Measurements from ENCODE around the gene YWHAG. TPM values are rescaled to one million over a fixed set of nuclear protein-coding genes. Genes with fewer than 3 reads are reported as not detected.

The YWHAG gene
- total RNA-seq, 1 experiment from 2014 or later: 192 TPM

- DNase-seq (ENCODE audit: low spot score) (no peak), ATAC-seq (no peak)
- Mint-ChIP-seq H3K27ac (peak overlapping the region; percentile 28; the same call in 1 of the 2 replicates), H3K4me3 (no peak overlapping the region), H3K9me3 (no peaks in the 10 kb centered on the region), H3K27me3 (ENCODE audit: low read depth) (peaks cover 11% of the 10 kb centered on the region), H3K4me1 (peaks cover 11% of the 10 kb centered on the region; the same call in 1 of the 2 replicates), H3K36me3 (no peaks in the 10 kb centered on the region)
- ChIA-PET CTCF (no interaction called here), POLR2A (no interaction called here)
- TF ChIP-seq NR3C1 (CRISPR knock-in tag; conservative IDR thresholded peaks at IDR 0.05; ENCODE audit: low read depth) (no peak), ZBTB43 (CRISPR knock-in tag; IDR thresholded peaks at IDR 0.05) (no peak), SP1 (CRISPR knock-in tag; conservative IDR thresholded peaks at IDR 0.05) (no peak), RORB (CRISPR knock-in tag; IDR thresholded peaks at IDR 0.05) (no peak), FOXJ3 (CRISPR knock-in tag; IDR thresholded peaks at IDR 0.05; ENCODE audit: borderline replicate concordance) (no peak), MYBL2 (CRISPR knock-in tag; IDR thresholded peaks at IDR 0.05) (no peak)
- TF ChIP-seq, protein P1, sequence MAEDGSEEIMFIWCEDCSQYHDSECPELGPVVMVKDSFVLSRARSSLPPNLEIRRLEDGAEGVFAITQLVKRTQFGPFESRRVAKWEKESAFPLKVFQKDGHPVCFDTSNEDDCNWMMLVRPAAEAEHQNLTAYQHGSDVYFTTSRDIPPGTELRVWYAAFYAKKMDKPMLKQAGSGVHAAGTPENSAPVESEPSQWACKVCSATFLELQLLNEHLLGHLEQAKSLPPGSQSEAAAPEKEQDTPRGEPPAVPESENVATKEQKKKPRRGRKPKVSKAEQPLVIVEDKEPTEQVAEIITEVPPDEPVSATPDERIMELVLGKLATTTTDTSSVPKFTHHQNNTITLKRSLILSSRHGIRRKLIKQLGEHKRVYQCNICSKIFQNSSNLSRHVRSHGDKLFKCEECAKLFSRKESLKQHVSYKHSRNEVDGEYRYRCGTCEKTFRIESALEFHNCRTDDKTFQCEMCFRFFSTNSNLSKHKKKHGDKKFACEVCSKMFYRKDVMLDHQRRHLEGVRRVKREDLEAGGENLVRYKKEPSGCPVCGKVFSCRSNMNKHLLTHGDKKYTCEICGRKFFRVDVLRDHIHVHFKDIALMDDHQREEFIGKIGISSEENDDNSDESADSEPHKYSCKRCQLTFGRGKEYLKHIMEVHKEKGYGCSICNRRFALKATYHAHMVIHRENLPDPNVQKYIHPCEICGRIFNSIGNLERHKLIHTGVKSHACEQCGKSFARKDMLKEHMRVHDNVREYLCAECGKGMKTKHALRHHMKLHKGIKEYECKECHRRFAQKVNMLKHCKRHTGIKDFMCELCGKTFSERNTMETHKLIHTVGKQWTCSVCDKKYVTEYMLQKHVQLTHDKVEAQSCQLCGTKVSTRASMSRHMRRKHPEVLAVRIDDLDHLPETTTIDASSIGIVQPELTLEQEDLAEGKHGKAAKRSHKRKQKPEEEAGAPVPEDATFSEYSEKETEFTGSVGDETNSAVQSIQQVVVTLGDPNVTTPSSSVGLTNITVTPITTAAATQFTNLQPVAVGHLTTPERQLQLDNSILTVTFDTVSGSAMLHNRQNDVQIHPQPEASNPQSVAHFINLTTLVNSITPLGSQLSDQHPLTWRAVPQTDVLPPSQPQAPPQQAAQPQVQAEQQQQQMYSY (CRISPR knock-in tag; IDR thresholded peaks at IDR 0.05): no peak
These were observed 14.4 kb upstream of the YWHAG start for GRCh38 chr7:76372984-76373833.

- no peaks in the 10 kb centered on the region for H3K36me3 Mint-ChIP-seq
- no peaks in the 10 kb centered on the region for H3K9me3 Mint-ChIP-seq
- POLR2A ChIA-PET: no interaction called here
- CTCF ChIA-PET: no interaction called here
- H3K4me1 Mint-ChIP-seq: peaks cover 11% of the 10 kb centered on the region; the same call in 1 of the 2 replicates
- no peak overlapping the region; the same call in 1 of the 2 replicates for H3K27ac Mint-ChIP-seq
- peaks cover 11% of the 10 kb centered on the region for H3K27me3 Mint-ChIP-seq (ENCODE audit: low read depth)
- no peak for TF ChIP-seq NFE2L1 (CRISPR knock-in tag; IDR thresholded peaks at IDR 0.05)
- no peak for TF ChIP-seq ATF2 (CRISPR knock-in tag; IDR thresholded peaks at IDR 0.05; ENCODE audit: borderline replicate concordance, low read depth)
- no peak for TF ChIP-seq CBFB (CRISPR knock-in tag; IDR thresholded peaks at IDR 0.05; ENCODE audit: low read depth)
- TF ChIP-seq ZSCAN18 (CRISPR knock-in tag; IDR thresholded peaks at IDR 0.05): no peak
- TF ChIP-seq NFYB (CRISPR knock-in tag; conservative IDR thresholded peaks at IDR 0.05; ENCODE audit: low read depth): no peak
- no peak for TF ChIP-seq JUN (CRISPR knock-in tag; IDR thresholded peaks at IDR 0.05)
- no peak for TF ChIP-seq SMAD3 (CRISPR knock-in tag; IDR thresholded peaks at IDR 0.05; ENCODE audit: borderline replicate concordance)
- TF ChIP-seq USF2 (CRISPR knock-in tag; IDR thresholded peaks at IDR 0.05): no peak
- no peak for TF ChIP-seq PREB (CRISPR knock-in tag; IDR thresholded peaks at IDR 0.05; ENCODE audit: borderline replicate concordance)
- TF ChIP-seq FOXP4 (CRISPR knock-in tag; IDR thresholded peaks at IDR 0.05): no peak
- ATAC-seq: no peak
- no peak overlapping the region for H3K4me3 Mint-ChIP-seq
- no peak for DNase-seq (ENCODE audit: low spot score)
These were observed 12.6 kb upstream of the YWHAG start for GRCh38 chr7:76371396-76371795.
